Left ventricle myocardium superior (tissue), 1 donor: ENCODE measurements around the gene PLXNA3. TPM values are rescaled to one million over a fixed set of nuclear protein-coding genes. Genes with fewer than 3 reads are reported as not detected.

Experiments
- ATAC-seq: fragments of 200-7000 bp; cut with Tn5 transposase; one replicate; pipeline ENCODE4 v1.9.1; 2020; ENCODE audit warnings: mild to moderate bottlenecking, moderate library complexity
- DNase-seq: peaks from one replicate; pipeline ENCODE4 v3.0.0-alpha.2; 2020
- intact Hi-C: fragments of 100-400 bp; cut with micrococcal nuclease; formaldehyde crosslinking; loops from one replicate; pipeline ENCODE4 v1.11.0; 2022
- total RNA-seq: library from RNA; stranded (reverse); fragmentation: NEBNext Ultra II Directional; extraction: Animal tissue kit (Norgen Biotek cat#: 25700); gene quantifications from one replicate; pipeline ENCODE4 v1.2.1, GENCODE V29; 2021
- donor health status: DM: no; HTN: yes; CAD: no; lungs with severe emphysema.

The PLXNA3 gene
- total RNA-seq, 1 donor from 2014 or later = 22.0 TPM

GRCh38 chrX:154472685-154473632 lies 14.9 kb downstream of the PLXNA3 start:
- intact Hi-C loops = no loop called here
- DNase-seq = peak; percentile 23

GRCh38 chrX:154473683-154474082 lies 15.6 kb downstream of the PLXNA3 start:
- intact Hi-C loops = no loop called here
- ATAC-seq (no peak), DNase-seq (peak; percentile 9)

More at GRCh38 chrX:154472685-154473632, 14.9 kb downstream of the PLXNA3 start:
- ATAC-seq = no peak

GRCh38 chrX:154476821-154477220 lies 18.7 kb downstream of the PLXNA3 start:
- no peak for ATAC-seq
- intact Hi-C loops = no loop called here
- DNase-seq = no peak

GRCh38 chrX:154477891-154478477 lies 19.9 kb downstream of the PLXNA3 start:
- ATAC-seq (no peak), DNase-seq (no peak)
- intact Hi-C loops = no loop called here

GRCh38 chrX:154478728-154479622 lies 20.9 kb downstream of the PLXNA3 start, which contains the start of gene LAGE3:
TSS of gene LAGE3 (minus strand) at chrX:154479281. CDS start at chrX:154478915, 366 bp downstream.
- ATAC-seq = peak; percentile 97
- DNase-seq = peak; percentile 95
- intact Hi-C loops = no loop called here

GRCh38 chrX:154481195-154481594 lies 23.1 kb downstream of the PLXNA3 start:
- no peak for ATAC-seq
- intact Hi-C loops = no loop called here
- no peak for DNase-seq

- no peak for ATAC-seq
- intact Hi-C loops = no loop called here
Observed at GRCh38 chrX:154481911-154482601, 24.0 kb downstream of the PLXNA3 start.

GRCh38 chrX:154482786-154483185 lies 24.7 kb downstream of the PLXNA3 start:
- no peak for ATAC-seq
- intact Hi-C loops = no loop called here

More at GRCh38 chrX:154481911-154482601, 24.0 kb downstream of the PLXNA3 start:
- no peak for DNase-seq

GRCh38 chrX:154483325-154483724 lies 25.2 kb downstream of the PLXNA3 start:
- no peak for ATAC-seq
- no peak for DNase-seq
- intact Hi-C loops = no loop called here

More at GRCh38 chrX:154482786-154483185, 24.7 kb downstream of the PLXNA3 start:
- no peak for DNase-seq

GRCh38 chrX:154484255-154485149 lies 26.4 kb downstream of the PLXNA3 start:
- intact Hi-C loops = no loop called here
- DNase-seq (no peak), ATAC-seq (no peak)

GRCh38 chrX:154485150-154486051 lies 27.3 kb downstream of the PLXNA3 start:
- peak; percentile 7 for ATAC-seq
- DNase-seq = peak; percentile 52
- intact Hi-C loops = no loop called here

- intact Hi-C loops = no loop called here
- ATAC-seq (peak; percentile 1), DNase-seq (peak; percentile 67)
Observed at GRCh38 chrX:154486052-154486395, 27.9 kb downstream of the PLXNA3 start.

- intact Hi-C loops = no loop called here
- ATAC-seq (peak; percentile 48), DNase-seq (peak; percentile 78)
Observed at GRCh38 chrX:154486396-154487207, 28.5 kb downstream of the PLXNA3 start, which contains the start of gene UBL4A. TSS of gene UBL4A (minus strand) at chrX:154486615. CDS start at chrX:154486584, 31 bp downstream.

GRCh38 chrX:154487518-154488290 lies 29.6 kb downstream of the PLXNA3 start:
- ATAC-seq (no peak), DNase-seq (no peak)
- intact Hi-C loops = no loop called here
